Measurements from ENCODE around the gene BIN1.

DNA sequence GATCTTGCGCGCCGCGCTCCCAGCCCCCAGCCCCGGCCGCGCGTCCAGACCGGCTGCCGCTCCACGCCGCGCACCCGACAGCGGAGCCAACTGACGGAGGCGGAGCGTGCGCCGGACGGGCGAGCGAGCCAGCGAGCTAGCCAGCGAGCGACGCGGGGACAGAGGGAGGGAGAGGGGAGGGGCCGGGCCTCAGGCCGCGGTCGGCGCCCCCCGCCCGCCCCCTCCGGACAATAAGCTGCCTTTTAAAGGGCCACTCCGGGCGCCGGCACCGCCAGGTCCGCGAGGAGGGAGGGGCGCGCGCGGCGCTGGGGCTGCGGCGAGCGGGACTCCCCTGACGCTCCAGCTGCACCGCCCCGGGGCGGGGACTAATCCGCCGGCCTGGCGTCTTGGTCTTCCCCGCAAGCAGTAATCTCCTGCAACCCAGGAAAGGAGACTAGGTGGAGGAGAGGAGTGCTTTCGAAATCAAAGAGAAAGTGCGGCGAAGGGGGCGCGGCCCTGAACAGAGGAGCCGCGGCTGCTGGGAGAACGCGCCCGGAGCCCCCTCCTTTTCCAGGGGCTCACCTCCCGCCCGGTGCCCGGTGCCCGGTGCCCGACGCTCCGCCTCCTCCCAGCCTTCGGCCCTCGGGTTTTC, at the start of gene BIN1:
- TF ChIP-seq, protein P1, sequence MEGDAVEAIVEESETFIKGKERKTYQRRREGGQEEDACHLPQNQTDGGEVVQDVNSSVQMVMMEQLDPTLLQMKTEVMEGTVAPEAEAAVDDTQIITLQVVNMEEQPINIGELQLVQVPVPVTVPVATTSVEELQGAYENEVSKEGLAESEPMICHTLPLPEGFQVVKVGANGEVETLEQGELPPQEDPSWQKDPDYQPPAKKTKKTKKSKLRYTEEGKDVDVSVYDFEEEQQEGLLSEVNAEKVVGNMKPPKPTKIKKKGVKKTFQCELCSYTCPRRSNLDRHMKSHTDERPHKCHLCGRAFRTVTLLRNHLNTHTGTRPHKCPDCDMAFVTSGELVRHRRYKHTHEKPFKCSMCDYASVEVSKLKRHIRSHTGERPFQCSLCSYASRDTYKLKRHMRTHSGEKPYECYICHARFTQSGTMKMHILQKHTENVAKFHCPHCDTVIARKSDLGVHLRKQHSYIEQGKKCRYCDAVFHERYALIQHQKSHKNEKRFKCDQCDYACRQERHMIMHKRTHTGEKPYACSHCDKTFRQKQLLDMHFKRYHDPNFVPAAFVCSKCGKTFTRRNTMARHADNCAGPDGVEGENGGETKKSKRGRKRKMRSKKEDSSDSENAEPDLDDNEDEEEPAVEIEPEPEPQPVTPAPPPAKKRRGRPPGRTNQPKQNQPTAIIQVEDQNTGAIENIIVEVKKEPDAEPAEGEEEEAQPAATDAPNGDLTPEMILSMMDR (IDR thresholded peaks at IDR 0.05) = no peak
- TF ChIP-seq EZH2phosphoT487 (IDR thresholded peaks at IDR 0.05) (no peak), EZH2 (IDR thresholded peaks at IDR 0.05) (peak; percentile 34)

Data from neural progenitor cell (in vitro differentiated cells).